Nephron (organoid): ENCODE measurements around the gene ANKRD44.

Experiments
- H3K27ac Mint-ChIP-seq, 3 experiments: 2 replicates each; pipeline ENCODE4 v1.8.0; 2020; ENCODE audit warnings: mixed read lengths in 3 of 3, mild to moderate bottlenecking in 2 of 3, moderate library complexity in 1 of 3
- H3K27me3 Mint-ChIP-seq: 2 replicates; pipeline ENCODE4 v1.8.0; 2021; ENCODE audit warnings: low read depth, mild to moderate bottlenecking, moderate library complexity, mixed read lengths
- H3K36me3 Mint-ChIP-seq: 2 replicates; pipeline ENCODE4 v1.8.0; 2020; ENCODE audit warnings: low read depth, mixed read lengths
- H3K4me1 Mint-ChIP-seq: 2 replicates; pipeline ENCODE4 v1.8.0; 2020; ENCODE audit warnings: mixed read lengths
- H3K4me3 Mint-ChIP-seq, 3 experiments: 2 replicates each; pipeline ENCODE4 v1.8.0; 2020; ENCODE audit warnings: mild to moderate bottlenecking in 3 of 3, mixed read lengths in 3 of 3, moderate library complexity in 2 of 3
- H3K9me3 Mint-ChIP-seq: 2 replicates; pipeline ENCODE4 v1.8.0; 2020; ENCODE audit warnings: mixed read lengths
- TF ChIP-seq, protein P1 (sequence below), 3 experiments: fragments of 200-600 bp; sonication (generic); IDR thresholded peaks; one replicate each; pipeline ENCODE4 v1.5.0; 2021; ENCODE audit warnings: antibody characterized with exemption in 3 of 3; ENCODE audit not compliant: unreplicated experiment in 3 of 3

The ANKRD44 gene

DNA sequence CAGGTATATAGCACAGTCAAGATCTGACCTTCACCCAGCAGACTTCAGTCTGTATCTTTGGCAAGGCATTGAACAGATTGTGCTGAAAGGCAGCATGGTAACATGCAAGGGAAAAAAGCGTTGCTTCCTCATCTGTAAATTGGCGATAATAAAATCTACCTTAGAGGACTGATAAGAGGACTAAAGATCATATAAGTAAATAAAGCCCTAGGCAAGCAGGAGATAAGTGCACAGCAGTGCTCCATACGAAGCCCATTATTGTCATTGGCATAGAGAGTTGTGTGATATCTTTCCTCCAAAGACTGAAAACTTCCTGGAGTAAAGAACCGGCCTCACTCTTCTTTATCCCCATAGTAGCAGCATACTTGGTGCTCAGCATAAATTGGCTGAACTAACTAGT lies 162.6 kb downstream of the ANKRD44 start:
- TF ChIP-seq, protein P1, sequence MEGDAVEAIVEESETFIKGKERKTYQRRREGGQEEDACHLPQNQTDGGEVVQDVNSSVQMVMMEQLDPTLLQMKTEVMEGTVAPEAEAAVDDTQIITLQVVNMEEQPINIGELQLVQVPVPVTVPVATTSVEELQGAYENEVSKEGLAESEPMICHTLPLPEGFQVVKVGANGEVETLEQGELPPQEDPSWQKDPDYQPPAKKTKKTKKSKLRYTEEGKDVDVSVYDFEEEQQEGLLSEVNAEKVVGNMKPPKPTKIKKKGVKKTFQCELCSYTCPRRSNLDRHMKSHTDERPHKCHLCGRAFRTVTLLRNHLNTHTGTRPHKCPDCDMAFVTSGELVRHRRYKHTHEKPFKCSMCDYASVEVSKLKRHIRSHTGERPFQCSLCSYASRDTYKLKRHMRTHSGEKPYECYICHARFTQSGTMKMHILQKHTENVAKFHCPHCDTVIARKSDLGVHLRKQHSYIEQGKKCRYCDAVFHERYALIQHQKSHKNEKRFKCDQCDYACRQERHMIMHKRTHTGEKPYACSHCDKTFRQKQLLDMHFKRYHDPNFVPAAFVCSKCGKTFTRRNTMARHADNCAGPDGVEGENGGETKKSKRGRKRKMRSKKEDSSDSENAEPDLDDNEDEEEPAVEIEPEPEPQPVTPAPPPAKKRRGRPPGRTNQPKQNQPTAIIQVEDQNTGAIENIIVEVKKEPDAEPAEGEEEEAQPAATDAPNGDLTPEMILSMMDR (IDR thresholded peaks at IDR 0.05; ENCODE audit: unreplicated experiment in 3 of 3) = no peak
- H3K4me1 Mint-ChIP-seq = peaks cover 9% of the 10 kb centered on the region
- no peak overlapping the region for H3K27ac Mint-ChIP-seq
- H3K9me3 Mint-ChIP-seq = no peaks in the 10 kb centered on the region
- no peaks in the 10 kb centered on the region for H3K36me3 Mint-ChIP-seq
- H3K27me3 Mint-ChIP-seq = peaks cover 4% of the 10 kb centered on the region
- H3K4me3 Mint-ChIP-seq = no peak overlapping the region

DNA sequence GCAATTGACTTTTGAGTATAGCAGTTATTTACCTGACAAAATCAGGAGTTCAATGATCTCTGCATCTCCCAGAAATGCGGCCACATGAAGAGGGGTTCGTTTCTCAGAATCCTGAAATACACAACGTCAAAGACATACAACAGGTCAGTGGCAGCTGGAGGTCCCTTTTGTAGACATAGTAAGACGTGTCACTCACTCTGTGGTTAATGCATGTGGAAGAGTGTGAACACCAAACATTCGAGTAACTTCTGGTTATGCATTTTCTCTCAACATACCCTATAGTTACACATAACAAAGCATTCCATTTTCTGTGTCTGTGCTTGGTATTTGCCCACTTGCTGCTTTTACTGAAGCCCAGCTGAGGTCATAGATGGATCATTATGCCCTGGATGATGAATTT lies 163.6 kb downstream of the ANKRD44 start:
- Mint-ChIP-seq H3K4me1 (peaks cover 1% of the 10 kb centered on the region), H3K27me3 (peaks cover 4% of the 10 kb centered on the region), H3K4me3 (no peak overlapping the region), H3K27ac (no peak overlapping the region), H3K36me3 (no peaks in the 10 kb centered on the region), H3K9me3 (no peaks in the 10 kb centered on the region)
- TF ChIP-seq, protein P1 (IDR thresholded peaks at IDR 0.05; ENCODE audit: unreplicated experiment in 3 of 3) = no peak

DNA sequence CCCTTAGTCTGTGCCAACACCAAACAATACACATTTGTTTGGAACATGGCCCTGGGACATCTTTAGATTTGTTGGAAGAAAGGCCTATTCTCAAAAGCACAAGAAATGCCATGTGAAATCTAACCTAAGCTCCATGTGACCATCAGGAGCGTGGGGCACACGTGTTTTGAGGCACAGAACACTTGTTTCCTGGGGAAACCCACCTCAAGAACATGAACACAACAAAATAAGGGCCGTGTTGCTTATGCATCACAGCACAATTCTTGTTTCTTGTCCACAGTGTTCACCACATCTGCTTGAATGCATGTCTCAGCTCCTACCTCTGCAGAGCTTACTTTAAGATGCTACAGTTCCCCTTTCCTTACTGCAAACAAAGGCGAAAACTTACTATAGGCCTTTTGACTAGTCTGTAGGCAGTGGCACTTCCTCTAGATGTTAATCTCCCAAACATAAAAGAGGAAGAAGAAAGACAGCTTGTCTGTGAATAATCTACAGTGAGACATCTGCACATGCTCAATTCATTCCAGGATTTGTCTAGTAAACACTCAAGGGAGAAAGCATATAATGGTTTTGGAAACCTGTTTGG lies 165.0 kb downstream of the ANKRD44 start:
- H3K27ac Mint-ChIP-seq = no peak overlapping the region
- no peaks in the 10 kb centered on the region for H3K9me3 Mint-ChIP-seq
- TF ChIP-seq, protein P1 (IDR thresholded peaks at IDR 0.05; ENCODE audit: unreplicated experiment in 3 of 3) = no peak

DNA sequence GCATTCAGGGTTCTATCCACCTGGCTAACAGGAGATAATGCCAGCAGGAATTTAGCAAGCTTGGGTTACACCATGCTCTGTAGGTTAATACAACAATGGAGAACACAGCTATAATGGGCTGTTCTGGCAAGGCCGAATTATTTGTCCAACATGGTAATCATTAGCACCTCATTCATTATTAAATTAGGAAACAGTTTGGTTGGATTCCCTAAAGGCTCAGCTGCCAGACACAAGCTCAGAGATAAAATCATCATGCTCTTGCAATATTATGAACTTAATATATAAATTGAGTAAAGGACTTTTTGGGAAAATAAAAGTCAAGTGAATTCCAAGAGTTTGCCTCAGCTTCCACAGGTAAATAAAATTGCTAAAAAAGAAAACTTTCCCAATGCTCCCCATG lies 166.4 kb downstream of the ANKRD44 start:
- no peaks in the 10 kb centered on the region for H3K36me3 Mint-ChIP-seq
- TF ChIP-seq, protein P1 (IDR thresholded peaks at IDR 0.05; ENCODE audit: unreplicated experiment in 3 of 3) = no peak
- H3K27ac Mint-ChIP-seq = no peak overlapping the region
- H3K4me3 Mint-ChIP-seq = no peak overlapping the region
- H3K4me1 Mint-ChIP-seq = peaks cover 6% of the 10 kb centered on the region
- H3K27me3 Mint-ChIP-seq = no peaks in the 10 kb centered on the region
- H3K9me3 Mint-ChIP-seq = no peaks in the 10 kb centered on the region

More for the DNA sequence above, 165.0 kb downstream of the ANKRD44 start:
- Mint-ChIP-seq H3K4me1 (peaks cover 6% of the 10 kb centered on the region), H3K36me3 (no peaks in the 10 kb centered on the region), H3K27me3 (peaks cover 4% of the 10 kb centered on the region), H3K4me3 (no peak overlapping the region)

DNA sequence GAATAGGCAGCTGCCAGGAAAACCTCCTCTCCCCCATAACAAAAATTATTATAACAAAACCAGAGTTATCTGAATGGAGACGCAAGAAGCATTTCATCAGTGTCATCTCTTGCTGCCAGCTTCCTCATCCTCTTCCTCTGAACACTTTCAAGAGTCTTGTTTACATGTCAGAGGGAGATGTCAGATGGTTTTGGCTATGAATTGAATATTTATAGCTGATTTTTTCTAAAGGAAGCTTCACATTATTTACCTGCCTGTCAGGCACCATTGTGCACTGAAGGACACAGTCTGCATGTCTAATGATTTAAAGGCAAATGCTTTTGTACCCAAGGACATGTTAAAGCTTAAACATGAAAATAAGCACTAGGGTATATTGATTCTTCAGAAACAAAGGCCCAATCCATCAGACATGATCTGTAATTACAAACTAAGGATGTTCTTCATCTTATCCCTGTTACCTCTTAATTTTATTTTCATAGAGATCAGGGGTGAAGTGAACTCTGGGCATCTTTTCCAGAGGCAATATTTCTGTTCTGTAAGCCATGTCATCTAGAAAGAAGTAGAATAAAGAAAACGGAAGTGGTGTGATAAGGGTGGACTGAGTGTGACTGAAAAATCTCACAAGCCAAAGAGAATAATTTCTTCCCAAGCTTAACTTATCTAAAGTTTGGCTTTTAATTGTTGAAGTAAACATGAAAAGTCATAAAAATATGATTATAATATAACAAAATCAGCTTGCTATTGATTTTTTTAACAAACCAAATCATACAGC lies 168.7 kb downstream of the ANKRD44 start:
- Mint-ChIP-seq H3K9me3 (no peaks in the 10 kb centered on the region), H3K4me3 (no peak overlapping the region), H3K4me1 (peaks cover 11% of the 10 kb centered on the region), H3K27me3 (no peaks in the 10 kb centered on the region), H3K27ac (no peak overlapping the region), H3K36me3 (no peaks in the 10 kb centered on the region)
- TF ChIP-seq, protein P1 (IDR thresholded peaks at IDR 0.05; ENCODE audit: unreplicated experiment in 3 of 3) = no peak

DNA sequence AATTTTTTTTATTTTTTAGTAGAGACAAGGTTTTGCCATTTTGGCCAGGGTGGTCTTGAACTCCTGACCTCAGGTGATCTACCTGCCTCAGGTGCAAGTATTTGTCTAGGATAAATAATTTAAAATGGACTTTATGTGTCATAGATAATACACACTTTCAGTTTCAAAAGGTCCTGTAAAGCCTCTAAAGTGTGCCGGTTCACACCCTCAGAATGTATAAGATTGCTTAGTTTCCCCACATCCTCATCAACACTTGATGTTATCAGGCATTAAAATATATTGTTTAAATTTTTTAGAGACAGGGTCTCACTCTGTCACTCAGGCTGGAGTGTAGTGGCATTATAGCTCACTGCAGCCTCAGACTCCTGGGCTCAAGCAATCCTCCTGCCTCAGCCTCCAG lies 170.5 kb downstream of the ANKRD44 start:
- H3K27me3 Mint-ChIP-seq = no peaks in the 10 kb centered on the region
- H3K27ac Mint-ChIP-seq = no peak overlapping the region
- H3K4me3 Mint-ChIP-seq = no peak overlapping the region
- peaks cover 12% of the 10 kb centered on the region for H3K4me1 Mint-ChIP-seq
- H3K9me3 Mint-ChIP-seq = no peaks in the 10 kb centered on the region
- H3K36me3 Mint-ChIP-seq = no peaks in the 10 kb centered on the region
- TF ChIP-seq, protein P1 (IDR thresholded peaks at IDR 0.05; ENCODE audit: unreplicated experiment in 3 of 3) = no peak
